ENCODE results near the gene HOXB3. TPM values are rescaled to one million over a fixed set of nuclear protein-coding genes. Genes with fewer than 3 reads are reported as not detected.
A peak's percentile ranks its signal among the peaks of the same experiment; 100 is the strongest.

Gene HOXB3
- total RNA-seq, 4 donors from 2014 or later, result 25.7 to 57.1 (median 34.9) TPM

GRCh38 chr17:48613862-48614694 is 24.0 kb upstream of the HOXB3 start:
- 6 to 14% methylated on average over 3 to 55 of the region's 55 CpGs for whole genome bisulfite sequencing, 2 donors (ENCODE audit: low coverage in 1 of 2)
- intact Hi-C loops (cut with DNase I; ENCODE audit: low total_unique reads), result no loop called here

GRCh38 chr17:48612854-48613691 is 23.0 kb upstream of the HOXB3 start:
- TF ChIP-seq CTCF (IDR thresholded peaks at IDR 0.05) (peak in 3 of 5 experiments; percentile 21 to 29 (median 29)), EP300 (IDR thresholded peaks at IDR 0.05; ENCODE audit: low read depth) (no peak)
- peak overlapping the region; percentile 90 to 94 (median 92) for H3K27ac ChIP-seq

More at GRCh38 chr17:48613862-48614694, 24.0 kb upstream of the HOXB3 start:
- Histone ChIP-seq H3K27ac (peak overlapping the region; percentile 90 to 94 (median 92)), H3K4me3 (peak overlapping the region in 3 of 4 donors; percentile 62 to 75 (median 70)), H3K4me1 (peaks cover 0 to 75% (median 62%) of the 10 kb centered on the region in 4 donors), H3K9me3 (no peaks in the 10 kb centered on the region), H3K36me3 (no peaks in the 10 kb centered on the region), H3K27me3 (peaks cover 81% of the 10 kb centered on the region)
- in situ Hi-C loops (cut with MboI; ENCODE audit: low pct_ligation_motif_present in 1 of 4, low pct_unique_long_range_greater_than_20kb in 1 of 4, low sequenced_read_pairs in 3 of 4), result no loop called here
- TF ChIP-seq POLR2A (IDR thresholded peaks at IDR 0.05) (no peak), POLR2AphosphoS5 (IDR thresholded peaks at IDR 0.05) (peak in 1 of 3 donors; percentile 26), CTCF (IDR thresholded peaks at IDR 0.05) (no peak), EP300 (IDR thresholded peaks at IDR 0.05; ENCODE audit: low read depth) (no peak)
- no peak for DNase-seq

GRCh38 chr17:48612456-48612853 is 22.4 kb upstream of the HOXB3 start:
- DNase-seq, result no peak
- intact Hi-C loops (cut with DNase I; ENCODE audit: low total_unique reads) (no loop called here), in situ Hi-C loops (cut with MboI; ENCODE audit: low pct_ligation_motif_present in 1 of 4, low pct_unique_long_range_greater_than_20kb in 1 of 4, low sequenced_read_pairs in 3 of 4) (no loop called here)

More at GRCh38 chr17:48612854-48613691, 23.0 kb upstream of the HOXB3 start:
- 4 to 17% methylated on average over 1 to 67 of the region's 67 CpGs for WGBS, 2 donors (ENCODE audit: low coverage in 1 of 2)
- in situ Hi-C loops (cut with MboI; ENCODE audit: low pct_ligation_motif_present in 1 of 4, low pct_unique_long_range_greater_than_20kb in 1 of 4, low sequenced_read_pairs in 3 of 4), result no loop called here
- Histone ChIP-seq H3K4me1 (peaks cover 0 to 72% (median 53%) of the 10 kb centered on the region in 4 donors), H3K36me3 (no peaks in the 10 kb centered on the region), H3K4me3 (peak overlapping the region in 3 of 4 donors; percentile 62 to 75 (median 70)), H3K27me3 (peaks cover 70% of the 10 kb centered on the region), H3K9me3 (no peaks in the 10 kb centered on the region)
- intact Hi-C loops (cut with DNase I; ENCODE audit: low total_unique reads), result no loop called here
- peak; percentile 49 for DNase-seq

More at GRCh38 chr17:48612456-48612853, 22.4 kb upstream of the HOXB3 start:
- H3K4me1 ChIP-seq, result peaks cover 0 to 66% (median 47%) of the 10 kb centered on the region in 4 donors
- no peaks in the 10 kb centered on the region for H3K36me3 ChIP-seq
- H3K27me3 ChIP-seq, result peaks cover 64% of the 10 kb centered on the region
- peak overlapping the region in 3 of 4 donors; percentile 62 to 75 (median 70) for H3K4me3 ChIP-seq
- 5 to 7% methylated on average over 15 of the region's 15 CpGs for WGBS, 2 donors (ENCODE audit: low coverage in 1 of 2)
- H3K27ac ChIP-seq, result peak overlapping the region; percentile 90 to 94 (median 92)
- no peak for TF ChIP-seq POLR2AphosphoS5 (IDR thresholded peaks at IDR 0.05)
- TF ChIP-seq CTCF (IDR thresholded peaks at IDR 0.05), result no peak
- TF ChIP-seq EP300 (IDR thresholded peaks at IDR 0.05; ENCODE audit: low read depth), result no peak
- no peak for TF ChIP-seq POLR2A (IDR thresholded peaks at IDR 0.05)
- no peaks in the 10 kb centered on the region for H3K9me3 ChIP-seq

Data from transverse colon (tissue), 4 donors.